Measurements from ENCODE around the gene CLIC5.

Gene CLIC5

DNA sequence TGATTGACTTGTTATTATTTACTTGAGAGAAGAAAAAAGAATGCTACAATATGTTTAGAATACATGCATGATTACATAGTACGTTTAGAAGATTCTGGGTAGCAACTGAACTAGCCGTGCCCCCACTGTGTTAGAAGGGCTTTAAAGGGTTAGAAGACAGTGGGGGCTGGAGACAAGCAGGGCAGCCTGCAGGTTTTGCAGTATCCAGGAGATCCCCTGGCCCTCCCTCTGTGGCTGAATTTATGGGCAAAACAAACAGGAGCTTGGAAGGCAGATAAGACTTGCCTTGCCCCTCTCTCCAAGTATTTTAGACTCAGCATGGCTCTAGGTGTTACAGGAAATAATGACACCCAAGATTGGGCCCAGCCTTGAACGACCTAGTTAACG, 179.2 kb downstream of the CLIC5 start:
- no peak for DNase-seq

DNA sequence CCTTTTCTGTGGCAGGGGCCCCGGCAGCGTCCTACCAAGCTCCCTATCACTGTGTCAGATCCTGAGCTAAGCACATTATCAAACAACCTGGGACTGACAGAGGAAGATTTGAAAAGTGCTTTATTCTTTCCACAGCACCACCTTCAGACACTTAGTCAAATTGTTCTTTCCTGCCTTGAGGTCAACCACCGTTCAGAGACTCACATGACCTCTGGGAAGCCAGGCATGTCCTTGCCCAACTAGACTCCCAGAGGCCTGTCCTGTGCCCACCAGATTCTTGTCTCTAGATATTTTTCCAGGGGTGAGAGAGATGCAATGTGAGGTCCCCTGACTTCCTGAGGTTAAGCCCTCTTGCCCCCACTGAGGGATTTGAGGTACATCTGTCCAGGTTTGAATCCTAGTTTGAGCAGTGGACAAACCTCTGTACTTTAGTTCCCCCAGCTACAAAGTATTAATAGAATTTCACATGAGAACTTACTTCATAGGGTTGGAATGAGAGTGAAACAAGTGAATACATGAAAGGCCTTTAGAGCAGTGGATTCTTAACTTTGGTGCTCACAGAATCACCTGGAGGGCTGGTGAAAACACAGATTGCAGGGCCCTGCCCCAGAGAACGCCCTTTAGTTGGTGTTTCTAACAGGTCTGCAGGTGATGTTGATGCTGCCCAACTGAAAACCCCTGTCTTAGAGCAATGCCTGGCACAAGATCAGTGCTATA, 179.8 kb downstream of the CLIC5 start:
- no peak for DNase-seq

DNA sequence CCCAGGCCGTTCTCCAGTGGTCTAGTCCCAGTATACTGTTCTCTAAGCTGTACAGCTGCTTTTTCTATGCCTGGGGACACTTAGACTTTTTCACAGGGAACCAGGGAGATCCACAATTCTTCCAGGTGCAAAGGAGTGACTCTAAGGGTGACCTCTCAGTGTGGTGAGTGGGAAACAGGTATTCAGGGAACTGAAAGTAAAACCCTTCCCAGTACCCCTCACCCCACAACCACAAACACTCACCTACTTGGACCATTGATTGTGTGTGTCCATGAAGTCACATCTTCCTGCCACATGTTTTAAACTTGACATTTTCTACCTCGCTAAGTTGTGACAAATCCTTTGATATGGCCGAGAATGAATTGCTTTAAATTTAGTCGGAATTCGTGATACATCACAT, 183.6 kb downstream of the CLIC5 start:
- no peak for DNase-seq

All from CD4-positive, alpha-beta T cell treated with Interleukin-6 for 4 hours (primary cell).